HG02852 (cell line): Measurements from ENCODE around the gene PTPRK.

Source experiments
- ATAC-seq: cut with Tn5 transposase; IDR thresholded peaks from one replicate; pipeline ENCODE4 v1.9.1; 2021; ENCODE audit warnings: mild to moderate bottlenecking, moderate library complexity; ENCODE audit not compliant: unreplicated experiment

PTPRK gene

GRCh38 chr6:128208078-128208477 is 312.3 kb downstream of the PTPRK start:
- ATAC-seq = no peak

- ATAC-seq = no peak
These were observed 313.6 kb downstream of the PTPRK start for GRCh38 chr6:128206610-128207426.

GRCh38 chr6:128204616-128205015 is 315.8 kb downstream of the PTPRK start:
- ATAC-seq = no peak

- no peak for ATAC-seq
These were observed 318.1 kb downstream of the PTPRK start for GRCh38 chr6:128202169-128202765.

GRCh38 chr6:128200789-128201188 is 319.6 kb downstream of the PTPRK start:
- no peak for ATAC-seq

- ATAC-seq = no peak
These were observed 320.9 kb downstream of the PTPRK start for GRCh38 chr6:128199461-128199860.

- no peak for ATAC-seq
These were observed 327.4 kb downstream of the PTPRK start for GRCh38 chr6:128192972-128193371.

GRCh38 chr6:128188678-128189077 is 331.7 kb downstream of the PTPRK start:
- no peak for ATAC-seq

GRCh38 chr6:128186729-128187128 is 333.7 kb downstream of the PTPRK start:
- no peak for ATAC-seq

GRCh38 chr6:128179876-128180438 is 340.4 kb downstream of the PTPRK start:
- ATAC-seq = no peak

GRCh38 chr6:128174724-128175123 is 345.7 kb downstream of the PTPRK start:
- no peak for ATAC-seq

GRCh38 chr6:128172752-128173682 is 347.4 kb downstream of the PTPRK start:
- no peak for ATAC-seq

GRCh38 chr6:128172081-128172480 is 348.3 kb downstream of the PTPRK start:
- no peak for ATAC-seq

GRCh38 chr6:128171182-128171581 is 349.2 kb downstream of the PTPRK start:
- no peak for ATAC-seq

- ATAC-seq = no peak
These were observed 352.2 kb downstream of the PTPRK start for GRCh38 chr6:128168244-128168643.

GRCh38 chr6:128167552-128167951 is 352.8 kb downstream of the PTPRK start:
- ATAC-seq = no peak

GRCh38 chr6:128164254-128164653 is 356.1 kb downstream of the PTPRK start:
- ATAC-seq = no peak

GRCh38 chr6:128162423-128162822 is 358.0 kb downstream of the PTPRK start:
- no peak for ATAC-seq

GRCh38 chr6:128161839-128162238 is 358.6 kb downstream of the PTPRK start:
- ATAC-seq = no peak

- no peak for ATAC-seq
These were observed 359.1 kb downstream of the PTPRK start for GRCh38 chr6:128161263-128161662.

- ATAC-seq = no peak
These were observed 361.9 kb downstream of the PTPRK start for GRCh38 chr6:128158496-128158895.
